Activated T-helper 9 cell treated with anti-CD3 and anti-CD28 coated beads, Interleukin-2, amount 50 U/mL, for 16 hours (primary cell): ENCODE measurements around the gene RBFOX1.

Experiments
- DNase-seq: peaks from one replicate; pipeline ENCODE4 v3.0.0-alpha.2; 2020; ENCODE audit warnings: low read depth

The RBFOX1 gene

DNA sequence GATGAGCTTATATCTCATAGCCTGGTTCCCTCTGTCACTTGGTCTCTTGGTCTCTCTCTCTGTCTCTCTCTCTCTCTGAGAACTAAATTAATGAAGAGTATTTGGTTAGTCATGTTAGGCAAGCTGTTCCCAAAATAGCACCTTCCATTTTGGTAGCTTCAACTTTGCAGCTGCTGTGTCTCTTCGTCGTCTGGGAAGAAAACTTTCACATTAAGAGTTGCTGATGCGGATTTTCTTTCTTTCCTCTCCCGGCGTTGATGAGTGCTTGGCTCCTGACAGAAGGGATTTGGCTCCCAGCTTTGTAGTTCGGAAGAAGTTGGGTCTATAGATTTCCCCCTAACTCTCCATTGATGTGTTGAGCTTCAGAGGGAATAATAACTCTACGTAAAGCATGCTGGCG is at the start of gene RBFOX1:
RBFOX1 (plus strand) TSS at position 235 of the 400 bp plus-strand sequence.
- DNase-seq = no peak

- no peak for DNase-seq
Observed at GRCh38 chr16:7284780-7285179, 47.9 kb upstream of the RBFOX1 start.

DNA sequence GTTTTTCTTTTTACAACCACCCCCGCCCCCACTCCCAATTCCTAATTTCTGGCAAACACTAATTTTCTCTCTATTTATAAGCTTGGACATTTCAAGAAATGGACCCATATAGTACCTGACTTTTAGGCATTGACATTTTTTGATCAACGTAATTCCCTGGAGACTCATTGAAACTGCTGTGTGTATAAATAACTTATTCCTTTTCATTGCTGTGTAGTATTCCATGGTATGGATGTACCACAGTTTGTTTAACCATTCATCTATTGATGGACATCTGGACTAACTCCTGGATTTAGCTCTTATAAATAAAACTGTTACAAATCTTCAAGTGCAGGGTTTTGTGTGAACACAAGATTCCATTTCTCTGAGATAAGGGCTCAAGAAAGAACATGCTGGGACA is 47.1 kb upstream of the RBFOX1 start:
- no peak for DNase-seq

GRCh38 chr16:7289299-7289698 is 43.3 kb upstream of the RBFOX1 start:
- no peak for DNase-seq

GRCh38 chr16:7290682-7291081 is 42.0 kb upstream of the RBFOX1 start:
- DNase-seq = no peak

- DNase-seq = no peak
Observed at GRCh38 chr16:7294020-7294419, 38.6 kb upstream of the RBFOX1 start.

DNA sequence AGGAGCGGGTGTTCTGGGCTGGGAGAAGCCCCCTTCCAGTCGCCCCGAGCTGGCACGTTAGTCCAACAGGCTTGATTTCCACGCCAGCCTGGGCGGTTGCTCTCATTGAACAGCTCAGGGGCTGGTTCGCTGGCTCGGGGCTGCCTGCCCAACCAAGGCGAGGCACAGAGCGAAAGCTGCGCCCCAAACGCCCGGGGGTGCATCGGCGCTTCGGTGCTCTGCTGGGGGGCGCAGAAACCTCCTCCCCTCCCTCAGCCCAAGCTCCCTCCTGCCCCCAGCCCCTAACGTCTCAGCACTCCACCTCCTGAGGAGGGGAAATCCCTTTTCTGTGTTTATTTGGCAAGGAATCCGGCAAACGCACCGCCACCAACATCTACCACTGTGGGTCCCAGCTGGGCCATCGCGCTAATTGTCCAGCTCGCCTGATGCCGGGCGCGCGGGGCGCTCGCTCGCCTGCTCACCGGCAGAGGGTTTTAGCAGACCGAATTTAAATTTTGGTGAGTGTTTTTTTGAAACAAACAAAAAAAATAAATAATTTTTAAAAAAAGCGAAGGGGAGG is 29.5 kb upstream of the RBFOX1 start:
- DNase-seq = no peak

- DNase-seq = no peak
Observed at GRCh38 chr16:7303660-7304200, 28.9 kb upstream of the RBFOX1 start.

DNA sequence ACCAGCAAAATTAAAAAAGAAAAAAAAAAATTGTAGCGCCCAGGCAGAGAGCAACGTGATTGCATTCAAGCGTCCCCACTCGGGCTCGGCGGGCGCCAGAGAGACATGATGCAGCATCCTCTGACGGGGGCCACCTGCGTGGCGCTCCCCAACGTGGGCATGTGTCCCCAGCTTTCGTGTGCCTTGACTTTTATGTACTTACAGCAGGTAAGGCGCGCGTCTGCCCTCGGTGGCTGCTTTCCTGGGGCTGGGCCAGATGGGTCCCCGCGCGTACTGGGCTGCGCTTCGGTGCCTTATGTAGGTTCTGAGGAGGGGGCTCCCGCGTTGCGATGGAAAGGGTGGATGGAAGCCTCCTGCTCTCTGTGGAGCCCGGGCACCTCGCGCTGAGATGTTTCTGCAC is 28.4 kb upstream of the RBFOX1 start:
- DNase-seq = no peak

DNA sequence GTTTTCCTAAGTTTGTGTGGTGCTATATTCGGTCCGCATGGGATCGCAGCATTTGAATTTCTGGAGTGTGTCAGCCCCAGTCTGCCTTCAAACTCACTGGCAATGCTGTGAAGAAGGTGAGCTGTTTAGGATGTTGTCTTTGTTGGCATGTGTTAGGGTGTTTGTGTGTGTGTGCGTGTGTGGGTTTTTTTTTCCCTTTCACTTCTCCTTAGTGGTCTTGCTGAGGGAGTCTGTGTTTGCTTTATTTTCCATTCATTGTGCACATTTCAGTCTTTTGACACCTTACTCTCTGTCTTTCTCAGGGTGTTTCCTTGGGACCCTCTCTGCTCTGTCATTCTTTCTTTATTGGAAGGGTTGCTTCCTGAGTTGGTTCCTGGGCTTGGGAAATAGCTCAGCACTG is 27.7 kb upstream of the RBFOX1 start:
- no peak for DNase-seq

GRCh38 chr16:7313170-7313569 is 19.5 kb upstream of the RBFOX1 start:
- DNase-seq = no peak

DNA sequence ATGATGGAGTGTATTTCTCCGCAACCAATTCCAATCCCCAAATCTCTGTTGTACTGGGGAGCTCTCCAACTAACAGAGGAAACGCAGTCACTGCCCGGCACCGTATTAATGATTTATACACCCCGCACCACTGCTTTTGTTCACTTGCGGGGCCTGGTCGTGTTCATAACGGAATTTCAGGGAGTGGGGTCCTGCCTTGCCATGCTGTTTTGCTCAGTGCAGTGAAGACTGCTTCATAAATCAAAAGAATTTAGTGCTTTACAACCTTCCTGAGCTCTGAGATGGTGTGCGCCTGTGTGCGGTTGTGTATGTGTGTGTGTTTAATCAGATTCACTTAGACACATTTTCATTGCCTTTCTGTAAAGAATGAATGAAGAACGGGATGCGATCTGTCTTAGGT is 18.5 kb upstream of the RBFOX1 start:
- DNase-seq = no peak

DNA sequence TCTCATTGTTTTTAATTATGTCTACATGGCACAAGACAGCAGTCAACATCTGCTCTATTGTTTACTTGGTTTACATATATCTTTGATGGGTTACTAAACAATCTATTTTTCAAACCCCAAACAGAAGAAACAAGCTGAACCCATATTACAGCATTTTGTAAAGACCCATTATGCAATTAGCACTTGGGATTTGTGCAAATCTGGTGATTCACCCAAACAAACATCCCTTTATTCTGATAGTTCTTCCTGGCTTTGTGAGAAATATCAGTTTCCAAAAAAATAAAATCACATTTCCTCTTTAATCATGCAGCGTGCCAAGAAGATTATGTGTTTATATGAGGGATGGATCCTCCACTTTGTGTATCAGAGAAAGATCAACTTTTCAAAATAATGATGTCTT is 16.8 kb upstream of the RBFOX1 start:
- DNase-seq = no peak

DNA sequence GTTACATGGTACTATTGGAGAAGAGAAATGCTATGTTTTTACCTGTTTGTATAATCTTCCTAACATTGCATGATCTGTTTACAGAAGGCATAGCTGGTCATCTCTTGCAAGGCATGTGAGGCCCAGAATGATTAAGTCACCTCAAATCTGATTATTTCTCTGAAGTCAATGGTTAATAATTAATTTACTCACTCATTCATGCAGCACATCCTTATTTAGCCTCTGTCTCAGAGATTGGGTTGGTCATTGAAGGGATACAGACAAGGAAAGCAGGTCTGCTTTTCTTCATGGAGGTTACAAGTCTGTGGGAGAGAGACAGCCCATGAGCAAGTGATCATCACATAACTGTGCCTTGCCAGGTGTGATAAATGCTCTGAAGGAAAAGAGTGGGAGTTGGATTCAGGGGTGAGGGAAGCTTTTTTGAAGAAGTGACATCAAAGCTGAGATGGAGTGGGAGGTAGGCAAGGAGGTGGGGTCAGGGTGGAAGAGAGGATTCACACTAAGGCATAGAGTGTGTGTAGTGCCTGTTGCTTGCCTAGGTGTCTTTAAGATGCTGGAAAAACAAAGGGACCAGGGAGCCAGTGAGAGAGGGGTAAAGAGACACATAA is 16.3 kb upstream of the RBFOX1 start:
- DNase-seq = no peak

- DNase-seq = no peak
Observed at GRCh38 chr16:7317982-7318381, 14.7 kb upstream of the RBFOX1 start.

DNA sequence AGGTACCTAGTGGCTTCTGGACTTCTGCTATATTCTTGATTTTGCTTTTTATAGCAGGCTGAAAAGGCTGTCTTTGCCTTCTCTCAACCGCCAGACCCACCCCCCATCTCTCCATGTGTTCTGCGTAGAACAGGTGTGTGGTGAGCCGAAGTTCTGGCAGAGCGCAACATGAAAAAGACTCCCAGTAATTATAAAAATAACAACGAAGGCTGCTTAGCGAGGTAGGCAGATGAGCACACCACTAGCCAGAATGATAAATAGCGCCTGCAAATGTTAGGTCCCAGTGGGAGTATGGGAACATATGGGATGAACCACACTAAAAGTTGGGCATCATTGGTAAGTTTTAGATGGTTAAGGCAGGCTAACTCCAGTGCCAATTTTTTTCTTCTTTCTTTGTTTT is 14.0 kb upstream of the RBFOX1 start:
- no peak for DNase-seq

GRCh38 chr16:7319514-7319913 is 13.1 kb upstream of the RBFOX1 start:
- no peak for DNase-seq

- no peak for DNase-seq
Observed at GRCh38 chr16:7321661-7322060, 11.0 kb upstream of the RBFOX1 start.

GRCh38 chr16:7324321-7324720 is 8.3 kb upstream of the RBFOX1 start:
- no peak for DNase-seq

DNA sequence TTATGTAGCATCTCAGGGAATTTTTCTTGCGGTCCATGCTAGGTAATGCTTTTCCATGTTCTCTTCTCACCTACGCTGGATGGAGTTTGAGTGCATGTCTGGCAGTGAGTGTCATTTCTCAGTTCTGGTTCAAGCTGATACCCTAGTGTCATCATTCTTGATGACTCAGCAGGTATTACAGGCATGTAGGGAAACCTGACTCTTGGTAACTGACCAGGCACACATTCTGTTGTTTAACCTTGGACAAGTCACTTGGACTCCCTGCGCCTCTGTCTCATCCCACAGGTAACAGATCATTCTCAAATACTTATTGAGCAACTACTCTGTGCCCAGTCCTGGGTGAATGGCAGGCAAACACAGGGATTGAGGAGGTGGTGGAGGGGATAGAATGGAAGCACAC is 6.8 kb upstream of the RBFOX1 start:
- no peak for DNase-seq

DNA sequence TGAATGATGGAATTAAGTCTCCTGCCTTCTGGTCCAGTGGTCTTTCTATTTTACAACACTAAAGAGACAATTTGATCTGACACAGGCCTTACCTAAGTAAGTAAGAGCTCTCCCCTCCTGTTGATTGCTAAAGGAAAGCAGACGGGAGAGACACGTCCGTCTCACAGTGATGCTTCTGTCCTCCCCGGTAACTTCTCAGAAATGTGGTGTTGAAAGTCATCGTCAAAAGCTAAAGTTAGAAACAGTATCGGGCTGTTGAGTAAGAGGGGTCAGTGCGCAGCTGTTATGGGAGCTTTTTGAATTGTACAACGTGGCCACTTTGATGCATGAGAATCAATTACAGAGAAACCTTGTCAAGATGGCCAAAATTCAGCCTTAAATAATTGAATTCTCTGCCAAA is 1.9 kb upstream of the RBFOX1 start:
- DNase-seq = no peak

GRCh38 chr16:7331997-7332396 is 648 bp upstream of the RBFOX1 start:
- DNase-seq = no peak

DNA sequence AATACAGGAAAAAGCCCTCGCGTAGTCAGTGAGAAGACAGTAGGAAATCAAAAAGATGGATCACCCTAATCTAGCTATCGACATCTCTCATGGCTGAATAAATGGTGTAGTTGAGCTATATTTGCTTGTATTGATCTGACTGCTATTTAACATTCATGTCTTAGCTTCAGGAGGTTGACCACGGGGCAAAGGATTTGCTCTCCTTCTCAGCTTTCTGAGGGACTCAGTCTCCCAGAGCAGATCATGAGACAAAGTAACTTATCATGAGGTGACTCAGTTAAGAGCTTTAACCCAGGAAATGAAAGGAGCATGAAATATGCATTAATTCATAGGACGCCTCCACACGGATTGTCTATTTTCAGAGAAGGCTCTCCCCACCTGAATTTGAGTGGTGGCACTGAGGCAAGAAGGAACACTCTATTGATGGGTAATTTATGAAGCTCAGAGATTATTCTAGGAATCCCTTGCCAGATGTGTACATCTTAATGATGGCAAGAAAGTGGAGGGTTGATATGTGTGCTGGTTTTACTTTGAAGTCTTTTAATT is 608 bp downstream of the RBFOX1 start:
- no peak for DNase-seq
